Measurements from ENCODE around the gene NOS1AP.

DNA sequence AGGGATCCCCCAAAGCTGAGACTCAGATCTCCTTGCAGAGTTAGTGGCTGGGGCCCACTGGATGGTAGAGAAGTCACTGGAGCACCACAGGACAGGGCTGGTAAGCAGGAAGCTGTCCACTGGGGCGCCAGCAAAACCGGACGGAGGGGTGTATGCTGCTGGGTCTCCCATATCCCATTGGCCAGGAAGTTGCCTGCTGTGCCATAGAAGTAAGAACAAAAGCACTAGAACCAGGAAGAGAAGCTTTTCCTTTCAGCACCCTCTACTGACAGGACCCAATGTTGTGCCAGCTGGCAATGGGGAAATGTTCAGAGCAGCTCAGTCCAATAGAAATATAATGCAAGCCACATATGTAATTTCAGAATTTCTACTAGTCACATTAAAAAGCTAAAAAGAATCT, 160.6 kb downstream of the NOS1AP start:
- TF ChIP-seq, protein P1, sequence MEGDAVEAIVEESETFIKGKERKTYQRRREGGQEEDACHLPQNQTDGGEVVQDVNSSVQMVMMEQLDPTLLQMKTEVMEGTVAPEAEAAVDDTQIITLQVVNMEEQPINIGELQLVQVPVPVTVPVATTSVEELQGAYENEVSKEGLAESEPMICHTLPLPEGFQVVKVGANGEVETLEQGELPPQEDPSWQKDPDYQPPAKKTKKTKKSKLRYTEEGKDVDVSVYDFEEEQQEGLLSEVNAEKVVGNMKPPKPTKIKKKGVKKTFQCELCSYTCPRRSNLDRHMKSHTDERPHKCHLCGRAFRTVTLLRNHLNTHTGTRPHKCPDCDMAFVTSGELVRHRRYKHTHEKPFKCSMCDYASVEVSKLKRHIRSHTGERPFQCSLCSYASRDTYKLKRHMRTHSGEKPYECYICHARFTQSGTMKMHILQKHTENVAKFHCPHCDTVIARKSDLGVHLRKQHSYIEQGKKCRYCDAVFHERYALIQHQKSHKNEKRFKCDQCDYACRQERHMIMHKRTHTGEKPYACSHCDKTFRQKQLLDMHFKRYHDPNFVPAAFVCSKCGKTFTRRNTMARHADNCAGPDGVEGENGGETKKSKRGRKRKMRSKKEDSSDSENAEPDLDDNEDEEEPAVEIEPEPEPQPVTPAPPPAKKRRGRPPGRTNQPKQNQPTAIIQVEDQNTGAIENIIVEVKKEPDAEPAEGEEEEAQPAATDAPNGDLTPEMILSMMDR (conservative IDR thresholded peaks at IDR 0.05; ENCODE audit: low read length), result peak; percentile 65
- no peak for TF ChIP-seq EZH2phosphoT487 (IDR thresholded peaks at IDR 0.05; ENCODE audit: borderline replicate concordance)
